Activated CD8-positive, alpha-beta memory T cell treated with anti-CD3 and anti-CD28 coated beads, Interleukin-2, amount 50 U/mL, for 1 hour (primary cell): ENCODE results near the gene CCNK.

Experiments
- DNase-seq: peaks from one replicate; pipeline ENCODE4 v3.0.0-alpha.2; 2020; ENCODE audit errors: extremely low read depth

CCNK gene

GRCh38 chr14:99535448-99535847 is 54.2 kb downstream of the CCNK start:
- DNase-seq, result no peak

- no peak for DNase-seq
These were observed 54.9 kb downstream of the CCNK start for GRCh38 chr14:99535908-99536778.

GRCh38 chr14:99537399-99537798 is 56.2 kb downstream of the CCNK start:
- no peak for DNase-seq

- DNase-seq, result no peak
These were observed 57.1 kb downstream of the CCNK start for GRCh38 chr14:99538275-99538674.

GRCh38 chr14:99538733-99539132 is 57.5 kb downstream of the CCNK start:
- DNase-seq, result no peak

- no peak for DNase-seq
These were observed 58.3 kb downstream of the CCNK start for GRCh38 chr14:99539491-99539890.

- DNase-seq, result no peak
These were observed 59.2 kb downstream of the CCNK start for GRCh38 chr14:99540196-99541032.

GRCh38 chr14:99541211-99541610 is 60.0 kb downstream of the CCNK start:
- no peak for DNase-seq

GRCh38 chr14:99541677-99542470 is 60.7 kb downstream of the CCNK start:
- DNase-seq, result no peak

GRCh38 chr14:99542566-99542965 is 61.4 kb downstream of the CCNK start:
- DNase-seq, result no peak

GRCh38 chr14:99543370-99543769 is 62.2 kb downstream of the CCNK start:
- no peak for DNase-seq

GRCh38 chr14:99543985-99544384 is 62.8 kb downstream of the CCNK start:
- DNase-seq, result no peak

- DNase-seq, result no peak
These were observed 63.8 kb downstream of the CCNK start for GRCh38 chr14:99544991-99545390.

GRCh38 chr14:99545586-99545985 is 64.4 kb downstream of the CCNK start:
- DNase-seq, result no peak

GRCh38 chr14:99546234-99546879 is 65.1 kb downstream of the CCNK start:
- DNase-seq, result no peak

- DNase-seq, result no peak
These were observed 67.0 kb downstream of the CCNK start for GRCh38 chr14:99548255-99548654.

GRCh38 chr14:99548871-99549515 is 67.8 kb downstream of the CCNK start:
- no peak for DNase-seq

GRCh38 chr14:99549684-99550083 is 68.5 kb downstream of the CCNK start:
- DNase-seq, result no peak

- DNase-seq, result no peak
These were observed 69.3 kb downstream of the CCNK start for GRCh38 chr14:99550387-99550992.

- no peak for DNase-seq
These were observed 70.1 kb downstream of the CCNK start for GRCh38 chr14:99551034-99551922.
